HG03039 (cell line): Measurements from ENCODE around the gene KHDRBS2.

Source experiments
- ATAC-seq: cut with Tn5 transposase; IDR thresholded peaks from one replicate; pipeline ENCODE4 v1.9.1; 2021; ENCODE audit warnings: mild to moderate bottlenecking, moderate library complexity; ENCODE audit not compliant: unreplicated experiment

The KHDRBS2 gene

GRCh38 chr6:62285612-62286469 lies at the start of gene KHDRBS2:
KHDRBS2 (minus strand) TSS chr6:62286225.
- peak; percentile 100 for ATAC-seq

- no peak for ATAC-seq
Observed at GRCh38 chr6:62328607-62329006, 42.6 kb upstream of the KHDRBS2 start.

- no peak for ATAC-seq
Observed at GRCh38 chr6:62324834-62325233, 38.8 kb upstream of the KHDRBS2 start.

- no peak for ATAC-seq
Observed at GRCh38 chr6:62323818-62324431, 37.9 kb upstream of the KHDRBS2 start.

GRCh38 chr6:62298745-62299392 lies 12.8 kb upstream of the KHDRBS2 start:
- ATAC-seq: peak; percentile 89

GRCh38 chr6:62296541-62296940 lies 10.5 kb upstream of the KHDRBS2 start:
- ATAC-seq: no peak

GRCh38 chr6:62288974-62289373 lies 2.9 kb upstream of the KHDRBS2 start:
- no peak for ATAC-seq

GRCh38 chr6:62288562-62288961 lies 2.5 kb upstream of the KHDRBS2 start:
- ATAC-seq: no peak

GRCh38 chr6:62286470-62286843 lies 432 bp upstream of the KHDRBS2 start:
- ATAC-seq: no peak

GRCh38 chr6:62284725-62285124 lies 1.3 kb downstream of the KHDRBS2 start:
- no peak for ATAC-seq

- no peak for ATAC-seq
Observed at GRCh38 chr6:62283796-62284411, 2.1 kb downstream of the KHDRBS2 start.

- ATAC-seq: no peak
Observed at GRCh38 chr6:62283365-62283764, 2.7 kb downstream of the KHDRBS2 start.

GRCh38 chr6:62280099-62280498 lies 5.9 kb downstream of the KHDRBS2 start:
- no peak for ATAC-seq

- no peak for ATAC-seq
Observed at GRCh38 chr6:62272114-62272513, 13.9 kb downstream of the KHDRBS2 start.

- ATAC-seq: no peak
Observed at GRCh38 chr6:62265906-62266525, 20.0 kb downstream of the KHDRBS2 start.

- ATAC-seq: no peak
Observed at GRCh38 chr6:62262283-62262682, 23.7 kb downstream of the KHDRBS2 start.

GRCh38 chr6:62246087-62246486 lies 39.9 kb downstream of the KHDRBS2 start:
- ATAC-seq: no peak

- ATAC-seq: no peak
Observed at GRCh38 chr6:62236784-62237183, 49.2 kb downstream of the KHDRBS2 start.

- ATAC-seq: no peak
Observed at GRCh38 chr6:62229231-62229630, 56.8 kb downstream of the KHDRBS2 start.

- no peak for ATAC-seq
Observed at GRCh38 chr6:62217866-62218265, 68.2 kb downstream of the KHDRBS2 start.

GRCh38 chr6:62202078-62202477 lies 83.9 kb downstream of the KHDRBS2 start:
- ATAC-seq: no peak
